K562 (cell line): ENCODE data around the gene USP37. TPM values are rescaled to one million over a fixed set of nuclear protein-coding genes. Genes with fewer than 3 reads are reported as not detected.

Experiments used
- ATAC-seq: fragments of 200-7000 bp; cut with Tn5 transposase; 3 replicates; pipeline ENCODE4 v1.9.1; 2020; ENCODE audit warnings: moderate library complexity
- BruUV-seq: library from RNA; stranded (reverse); fragments of 400-500 nt; replicated peaks from 2 replicates; lab custom pipeline; 2021; lab: Mats Ljungman, UMichigan
- CTCF ChIA-PET: fragments of 300-600 bp; formaldehyde crosslinking; extraction: SDS; loops from one replicate; lab custom pipeline; 2021; ENCODE audit warnings: low intra/inter-chr PET ratio; lab: Yijun Ruan, JAX
- POLR2A ChIA-PET: fragments of 300-600, 350-650 bp; sonication (Branson Sonifier 250); formaldehyde crosslinking; extraction: SDS; loops from one replicate; lab custom pipeline; 2021; ENCODE audit warnings: antibody characterized with exemption, inconsistent platforms; lab: Yijun Ruan, JAX
- DNase-seq, 4 experiments: peaks; one replicate each; pipeline versions ENCODE4 v3.0.0 to v3.0.0-alpha.2; 2011 to 2018; ENCODE audit warnings: low spot score in 3 of 4, mixed read lengths in 3 of 4; ENCODE audit errors: extremely low read depth in 1 of 4
- FAIRE-seq: peaks from 2 replicates; lab custom pipeline; 2011; peaks lifted over from hg19 to GRCh38; lab: Jason Lieb, UNC
- H2AFZ ChIP-seq: 2 replicates; pipeline ENCODE4 v1.6.0; 2011; ENCODE audit warnings: low read depth, low read length, control low read depth, inconsistent platforms
- H3K27ac ChIP-seq: fragments of 200-600 bp; 3 replicates; pipeline ENCODE4 v1.8.0; 2011; ENCODE audit warnings: low read depth, mild to moderate bottlenecking, control low read depth, inconsistent platforms, low read length, moderate library complexity, mixed read lengths; ENCODE audit errors: extremely low read depth
- H3K27me3 ChIP-seq, 2 experiments: fragments of 300-600 bp in 1 of 2; 2 replicates in 1 of 2; 3 replicates in 1 of 2; pipeline versions ENCODE4 v1.6.0 to v1.8.0; 2011; ENCODE audit warnings: inconsistent platforms in 2 of 2, low read length in 2 of 2, mild to moderate bottlenecking in 1 of 2, mixed read lengths in 1 of 2, moderate library complexity in 1 of 2; ENCODE audit not compliant: control insufficient read depth in 2 of 2, insufficient read depth in 2 of 2
- H3K36me3 ChIP-seq: fragments of 300-600 bp; 3 replicates; pipeline ENCODE4 v1.8.0; 2011; ENCODE audit warnings: mild to moderate bottlenecking, low read length, inconsistent platforms; ENCODE audit not compliant: control insufficient read depth, insufficient read depth
- H3K4me1 ChIP-seq, 2 experiments: fragments of 200-600 bp in 1 of 2; replicated peaks in 1 of 2; 2 replicates in 1 of 2; 3 replicates in 1 of 2; pipeline versions ENCODE4 v1.5.1 to v1.8.0; 2011; ENCODE audit warnings: inconsistent platforms in 2 of 2, low read length in 2 of 2, mild to moderate bottlenecking in 1 of 2, mixed read lengths in 1 of 2, moderate library complexity in 1 of 2; ENCODE audit not compliant: control insufficient read depth in 2 of 2, insufficient read depth in 2 of 2
- H3K4me2 ChIP-seq: 2 replicates; pipeline ENCODE4 v1.6.1; 2011; ENCODE audit warnings: low read length, control low read depth, inconsistent platforms, mixed read lengths; ENCODE audit not compliant: insufficient read depth
- H3K4me3 ChIP-seq: fragments of 200-600 bp; sonication (generic), shearing (Covaris generic); 2 replicates; pipeline ENCODE4 v1.5.1; 2016; ENCODE audit warnings: control low read depth, inconsistent platforms
- H3K79me2 ChIP-seq: fragments of 200-600 bp; 3 replicates; pipeline ENCODE4 v1.8.0; 2011; ENCODE audit warnings: low read length, inconsistent platforms; ENCODE audit not compliant: control insufficient read depth, insufficient read depth
- H3K9ac ChIP-seq, 2 experiments: 2 replicates each; pipeline versions ENCODE4 v1.6.0 to v1.6.1; 2011; ENCODE audit warnings: low read depth in 2 of 2, low read length in 2 of 2, control low read depth in 1 of 2, inconsistent platforms in 1 of 2, mild to moderate bottlenecking in 1 of 2, mixed read lengths in 1 of 2; ENCODE audit not compliant: insufficient read depth in 1 of 2
- H3K9me1 ChIP-seq: one replicate; pipeline ENCODE4 v1.6.0; 2011; ENCODE audit warnings: inconsistent platforms, mild to moderate bottlenecking, low read length, moderate library complexity; ENCODE audit not compliant: control insufficient read depth, insufficient read depth
- H3K9me3 ChIP-seq: replicated peaks from 2 replicates; pipeline ENCODE4 v1.5.1; 2011; ENCODE audit warnings: low read depth, low read length, inconsistent platforms; ENCODE audit not compliant: control insufficient read depth, insufficient read depth
- H4K20me1 ChIP-seq: replicated peaks from 2 replicates; pipeline ENCODE4 v1.6.1; 2011; ENCODE audit warnings: low read length, inconsistent platforms, mixed read lengths; ENCODE audit not compliant: control insufficient read depth, insufficient read depth
- HMBOX1 ChIP-seq: sonication (generic); IDR thresholded peaks from 2 replicates; pipeline ENCODE4 v1.6.1; 2016
- USF1 ChIP-seq: sonication (generic); formaldehyde crosslinking; IDR thresholded peaks from 2 replicates; pipeline ENCODE4 v1.9.0; 2022; ENCODE audit warnings: mild to moderate bottlenecking, missing genetic modification reagents
- ZNF41 ChIP-seq: fragments of 250-450 bp; sonication (Bioruptor Pico); conservative IDR thresholded peaks from 2 replicates; pipeline ENCODE4 v1.4.0; 2020; ENCODE audit warnings: mild to moderate bottlenecking
- WGBS: fragments of 100-300 bp; shearing (Covaris generic); methylation state at CpG from one replicate; pipeline ENCODE4 v1.1.6; 2016; ENCODE audit warnings: low coverage, mixed read lengths; ENCODE audit not compliant: insufficient coverage; ENCODE audit errors: missing lambda C conversion rate; 5-methylcytosine and 5-hydroxymethylcytosine counted together
- in situ Hi-C: fragments of 300-500 bp; cut with MboI; formaldehyde crosslinking; loops from 4 replicates; pipeline ENCODE4 v1.15.0; 2018; ENCODE audit warnings: inconsistent platforms, mixed read lengths
- intact Hi-C: fragments of 100-400 bp; cut with micrococcal nuclease; formaldehyde crosslinking; loops from 2 replicates; pipeline ENCODE4 v1.14.2; 2022
- polyA plus RNA-seq, 8 experiments: library from polyadenylated mRNA; depleted of rRNA in 4 of 8; stranded (reverse) in 5 of 8; unstranded in 3 of 8; fragments of >200 nt; fragmentation: Nextera tagmentation in 2 of 8; fragmentation: Illumina TruSeq in 1 of 8; extraction: Ambion mirVana in 2 of 8; extraction: Trizol in 1 of 8; gene quantifications; 2 replicates each; pipeline versions ENCODE4 v1.2.1 to v1.2.3, GENCODE V29; 2011 to 2014; ENCODE audit warnings: inconsistent platforms in 1 of 8, missing spikeins in 1 of 8
- total RNA-seq, 7 experiments: library from RNA; depleted of rRNA in 6 of 7; stranded (reverse); fragments of >200 nt in 6 of 7; fragmentation: Illumina TruSeq in 2 of 7; extraction: Trizol in 2 of 7; gene quantifications; 2 replicates each; pipeline versions ENCODE4 v1.2.1 to v1.2.3, GENCODE V29; 2011 to 2021; ENCODE audit warnings: low replicate concordance in 1 of 7

Gene USP37
- total and polyA plus RNA-seq, 9 of the 15 experiments (the other 6 are each of a cell fraction or from before 2014, with no cell fraction given): 2.0 to 14.2 (median 8.5) TPM

- no peak for FAIRE-seq
- CTCF ChIA-PET: no interaction called here
- in situ Hi-C loops: no loop called here
Observed at GRCh38 chr2:218425531-218425930, 142.6 kb downstream of the USP37 start.

More at GRCh38 chr2:218425531-218425930, 142.6 kb downstream of the USP37 start:
- Histone ChIP-seq H3K9me1 (no peaks in the 10 kb centered on the region), H3K4me2 (no peak overlapping the region), H3K36me3 (no peaks in the 10 kb centered on the region), H3K27me3 (no peaks in the 10 kb centered on the region), H4K20me1 (no peaks in the 10 kb centered on the region), H3K27ac (no peak overlapping the region), H3K9me3 (no peaks in the 10 kb centered on the region), H2AFZ (no peak overlapping the region), H3K9ac (peak overlapping the region in 1 of 2 experiments; percentile 58; a peak in 1 of 4 replicates), H3K79me2 (no peaks in the 10 kb centered on the region), H3K4me3 (no peak overlapping the region), H3K4me1 (peaks cover 31 to 63% of the 10 kb centered on the region in 2 experiments)
- POLR2A ChIA-PET: no interaction called here
- intact Hi-C loops: no loop called here
- no peak for ATAC-seq
- DNase-seq: no peak
- 75% methylated on average over 9 of the region's 10 CpGs for WGBS
- no TSS peak for BruUV-seq
- TF ChIP-seq ZNF41 (CRISPR knock-in tag) (no peak), USF1 (CRISPR knock-in tag) (no peak), HMBOX1 (no peak)
